ENCODE results near the gene RAPGEF2. TPM values are rescaled to one million over a fixed set of nuclear protein-coding genes. Genes with fewer than 3 reads are reported as not detected.

The RAPGEF2 gene
- total and polyA plus RNA-seq, 9 of the 15 experiments (the other 6 are each of a cell fraction or from before 2014, with no cell fraction given), result 3.1 to 32.6 (median 23.1) TPM

DNA sequence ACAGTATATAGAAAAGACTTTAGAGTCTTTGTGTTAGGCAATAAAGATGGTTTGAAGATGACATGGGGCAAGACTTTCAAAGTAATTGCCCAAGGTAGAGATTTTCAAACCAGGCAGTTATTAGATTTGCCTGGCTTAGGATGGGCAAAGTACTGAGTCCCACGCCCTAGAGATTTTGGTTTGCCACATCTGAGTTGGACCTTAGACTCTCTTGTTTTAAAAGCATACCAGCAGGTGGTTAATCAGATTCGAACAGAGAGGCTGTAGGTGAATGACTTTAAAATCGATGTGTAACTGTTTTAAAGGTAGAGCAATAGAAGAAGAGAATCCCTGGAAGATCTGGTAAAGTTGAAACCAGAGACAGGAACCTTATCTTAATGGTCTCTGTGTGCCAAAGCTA lies 121.5 kb downstream of the RAPGEF2 start (continued):
- TF ChIP-seq, protein P1, sequence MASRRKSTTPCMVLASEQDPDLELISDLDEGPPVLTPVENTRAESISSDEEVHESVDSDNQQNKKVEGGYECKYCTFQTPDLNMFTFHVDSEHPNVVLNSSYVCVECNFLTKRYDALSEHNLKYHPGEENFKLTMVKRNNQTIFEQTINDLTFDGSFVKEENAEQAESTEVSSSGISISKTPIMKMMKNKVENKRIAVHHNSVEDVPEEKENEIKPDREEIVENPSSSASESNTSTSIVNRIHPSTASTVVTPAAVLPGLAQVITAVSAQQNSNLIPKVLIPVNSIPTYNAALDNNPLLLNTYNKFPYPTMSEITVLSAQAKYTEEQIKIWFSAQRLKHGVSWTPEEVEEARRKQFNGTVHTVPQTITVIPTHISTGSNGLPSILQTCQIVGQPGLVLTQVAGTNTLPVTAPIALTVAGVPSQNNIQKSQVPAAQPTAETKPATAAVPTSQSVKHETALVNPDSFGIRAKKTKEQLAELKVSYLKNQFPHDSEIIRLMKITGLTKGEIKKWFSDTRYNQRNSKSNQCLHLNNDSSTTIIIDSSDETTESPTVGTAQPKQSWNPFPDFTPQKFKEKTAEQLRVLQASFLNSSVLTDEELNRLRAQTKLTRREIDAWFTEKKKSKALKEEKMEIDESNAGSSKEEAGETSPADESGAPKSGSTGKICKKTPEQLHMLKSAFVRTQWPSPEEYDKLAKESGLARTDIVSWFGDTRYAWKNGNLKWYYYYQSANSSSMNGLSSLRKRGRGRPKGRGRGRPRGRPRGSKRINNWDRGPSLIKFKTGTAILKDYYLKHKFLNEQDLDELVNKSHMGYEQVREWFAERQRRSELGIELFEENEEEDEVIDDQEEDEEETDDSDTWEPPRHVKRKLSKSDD (conservative IDR thresholded peaks at IDR 0.05; ENCODE audit: low read length), result no peak
- TF ChIP-seq TAF9B (IDR thresholded peaks at IDR 0.05; ENCODE audit: partially characterized antibody) (no peak), ZC3H4 (CRISPR knock-in tag; IDR thresholded peaks at IDR 0.05; ENCODE audit: borderline replicate concordance) (no peak)
- TF ChIP-seq, protein P2, sequence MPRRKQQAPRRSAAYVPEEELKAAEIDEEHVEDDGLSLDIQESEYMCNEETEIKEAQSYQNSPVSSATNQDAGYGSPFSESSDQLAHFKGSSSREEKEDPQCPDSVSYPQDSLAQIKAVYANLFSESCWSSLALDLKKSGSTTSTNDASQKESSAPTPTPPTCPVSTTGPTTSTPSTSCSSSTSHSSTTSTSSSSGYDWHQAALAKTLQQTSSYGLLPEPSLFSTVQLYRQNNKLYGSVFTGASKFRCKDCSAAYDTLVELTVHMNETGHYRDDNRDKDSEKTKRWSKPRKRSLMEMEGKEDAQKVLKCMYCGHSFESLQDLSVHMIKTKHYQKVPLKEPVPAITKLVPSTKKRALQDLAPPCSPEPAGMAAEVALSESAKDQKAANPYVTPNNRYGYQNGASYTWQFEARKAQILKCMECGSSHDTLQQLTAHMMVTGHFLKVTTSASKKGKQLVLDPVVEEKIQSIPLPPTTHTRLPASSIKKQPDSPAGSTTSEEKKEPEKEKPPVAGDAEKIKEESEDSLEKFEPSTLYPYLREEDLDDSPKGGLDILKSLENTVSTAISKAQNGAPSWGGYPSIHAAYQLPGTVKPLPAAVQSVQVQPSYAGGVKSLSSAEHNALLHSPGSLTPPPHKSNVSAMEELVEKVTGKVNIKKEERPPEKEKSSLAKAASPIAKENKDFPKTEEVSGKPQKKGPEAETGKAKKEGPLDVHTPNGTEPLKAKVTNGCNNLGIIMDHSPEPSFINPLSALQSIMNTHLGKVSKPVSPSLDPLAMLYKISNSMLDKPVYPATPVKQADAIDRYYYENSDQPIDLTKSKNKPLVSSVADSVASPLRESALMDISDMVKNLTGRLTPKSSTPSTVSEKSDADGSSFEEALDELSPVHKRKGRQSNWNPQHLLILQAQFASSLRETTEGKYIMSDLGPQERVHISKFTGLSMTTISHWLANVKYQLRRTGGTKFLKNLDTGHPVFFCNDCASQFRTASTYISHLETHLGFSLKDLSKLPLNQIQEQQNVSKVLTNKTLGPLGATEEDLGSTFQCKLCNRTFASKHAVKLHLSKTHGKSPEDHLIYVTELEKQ (CRISPR knock-in tag; IDR thresholded peaks at IDR 0.05), result no peak
- TF ChIP-seq, protein P3, sequence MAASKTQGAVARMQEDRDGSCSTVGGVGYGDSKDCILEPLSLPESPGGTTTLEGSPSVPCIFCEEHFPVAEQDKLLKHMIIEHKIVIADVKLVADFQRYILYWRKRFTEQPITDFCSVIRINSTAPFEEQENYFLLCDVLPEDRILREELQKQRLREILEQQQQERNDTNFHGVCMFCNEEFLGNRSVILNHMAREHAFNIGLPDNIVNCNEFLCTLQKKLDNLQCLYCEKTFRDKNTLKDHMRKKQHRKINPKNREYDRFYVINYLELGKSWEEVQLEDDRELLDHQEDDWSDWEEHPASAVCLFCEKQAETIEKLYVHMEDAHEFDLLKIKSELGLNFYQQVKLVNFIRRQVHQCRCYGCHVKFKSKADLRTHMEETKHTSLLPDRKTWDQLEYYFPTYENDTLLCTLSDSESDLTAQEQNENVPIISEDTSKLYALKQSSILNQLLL (CRISPR knock-in tag; IDR thresholded peaks at IDR 0.05; ENCODE audit: borderline replicate concordance), result no peak
